HG02588 (cell line): Measurements from ENCODE around the gene TTLL5.

Source experiments
- ATAC-seq: cut with Tn5 transposase; IDR thresholded peaks from one replicate; pipeline ENCODE4 v1.9.1; 2021; ENCODE audit warnings: mild to moderate bottlenecking, moderate library complexity; ENCODE audit not compliant: unreplicated experiment

TTLL5 gene

GRCh38 chr14:75857199-75857598, 196.2 kb downstream of the TTLL5 start:
- ATAC-seq: no peak

GRCh38 chr14:75858362-75858761, 197.3 kb downstream of the TTLL5 start:
- no peak for ATAC-seq

GRCh38 chr14:75859746-75860145, 198.7 kb downstream of the TTLL5 start:
- no peak for ATAC-seq

- no peak for ATAC-seq
These were observed 199.6 kb downstream of the TTLL5 start for GRCh38 chr14:75860561-75861160.

GRCh38 chr14:75861161-75861621, 200.1 kb downstream of the TTLL5 start:
- ATAC-seq: no peak

GRCh38 chr14:75863221-75863620, 202.2 kb downstream of the TTLL5 start:
- no peak for ATAC-seq

- no peak for ATAC-seq
These were observed 203.3 kb downstream of the TTLL5 start for GRCh38 chr14:75864352-75864751.

- no peak for ATAC-seq
These were observed 204.5 kb downstream of the TTLL5 start for GRCh38 chr14:75865531-75865930.

- no peak for ATAC-seq
These were observed 205.9 kb downstream of the TTLL5 start for GRCh38 chr14:75866970-75867369.

- no peak for ATAC-seq
These were observed 210.3 kb downstream of the TTLL5 start for GRCh38 chr14:75871181-75871880.

- peak; percentile 97 for ATAC-seq
These were observed 214.9 kb downstream of the TTLL5 start for GRCh38 chr14:75875958-75876357.

- no peak for ATAC-seq
These were observed 215.5 kb downstream of the TTLL5 start for GRCh38 chr14:75876530-75876929.

- no peak for ATAC-seq
These were observed 216.2 kb downstream of the TTLL5 start for GRCh38 chr14:75877292-75877691.

- no peak for ATAC-seq
These were observed 216.8 kb downstream of the TTLL5 start for GRCh38 chr14:75877884-75878283.

GRCh38 chr14:75879031-75879430, 218.0 kb downstream of the TTLL5 start:
- ATAC-seq: no peak

- ATAC-seq: no peak
These were observed 219.5 kb downstream of the TTLL5 start for GRCh38 chr14:75880512-75880911.

GRCh38 chr14:75881994-75882393, 220.9 kb downstream of the TTLL5 start:
- no peak for ATAC-seq

- ATAC-seq: no peak
These were observed 223.2 kb downstream of the TTLL5 start for GRCh38 chr14:75884198-75884611.

- no peak for ATAC-seq
These were observed 224.8 kb downstream of the TTLL5 start for GRCh38 chr14:75885829-75886228.

- no peak for ATAC-seq
These were observed 225.7 kb downstream of the TTLL5 start for GRCh38 chr14:75886636-75887348.

GRCh38 chr14:75888945-75889344, 227.9 kb downstream of the TTLL5 start:
- ATAC-seq: no peak

GRCh38 chr14:75896341-75896740, 235.3 kb downstream of the TTLL5 start:
- no peak for ATAC-seq
